IPS DF 6.9 (cell line): ENCODE data around the gene JMJD6.

Source experiments
- DNase-seq: peaks from one replicate; pipeline ENCODE4 v3.0.0-alpha.2; 2013; ENCODE audit warnings: low read depth, low spot score
- H3K27ac ChIP-seq: one replicate; pipeline ENCODE4 v1.5.1; 2013; ENCODE audit warnings: low read length, control low read depth
- H3K27me3 ChIP-seq: 2 replicates; pipeline ENCODE4 v1.6.1; 2013; ENCODE audit warnings: mild to moderate bottlenecking, low read length; ENCODE audit not compliant: control insufficient read depth, insufficient read depth
- H3K36me3 ChIP-seq: 2 replicates; pipeline ENCODE4 v1.6.1; 2013; ENCODE audit warnings: low read length; ENCODE audit not compliant: control insufficient read depth, insufficient read depth
- H3K4me1 ChIP-seq: 2 replicates; pipeline ENCODE4 v1.6.1; 2013; ENCODE audit warnings: low read length; ENCODE audit not compliant: control insufficient read depth, insufficient read depth
- H3K4me3 ChIP-seq: 2 replicates; pipeline ENCODE4 v1.5.1; 2013; ENCODE audit warnings: mild to moderate bottlenecking, low read length
- H3K9me3 ChIP-seq: 2 replicates; pipeline ENCODE4 v1.6.1; 2013; ENCODE audit warnings: low read length, inconsistent platforms; ENCODE audit not compliant: control insufficient read depth, insufficient read depth
- WGBS: extraction: QIAGEN DNeasy Blood & Tissue Kit; methylation state at CpG from one replicate; pipeline ENCODE4 v1.1.7; 2013; ENCODE audit warnings: mixed read lengths, missing lambda C conversion rate; ENCODE audit not compliant: insufficient read length, insufficient coverage; 5-methylcytosine and 5-hydroxymethylcytosine counted together

The JMJD6 gene

GRCh38 chr17:76678330-76678729 lies 48.1 kb downstream of the JMJD6 start:
- no peak for DNase-seq
- no peak overlapping the region for H3K4me3 ChIP-seq
- no peaks in the 10 kb centered on the region for H3K27me3 ChIP-seq
- WGBS = no CpG with 5 or more reads among the region's 12 CpGs
- no peaks in the 10 kb centered on the region for H3K9me3 ChIP-seq
- peaks cover 4% of the 10 kb centered on the region; the same call in 1 of the 2 replicates for H3K4me1 ChIP-seq
- no peaks in the 10 kb centered on the region for H3K36me3 ChIP-seq
- H3K27ac ChIP-seq = no peak overlapping the region

GRCh38 chr17:76677406-76677805 lies 49.0 kb downstream of the JMJD6 start:
- no peak overlapping the region for H3K27ac ChIP-seq
- H3K9me3 ChIP-seq = no peaks in the 10 kb centered on the region
- peaks cover 4% of the 10 kb centered on the region; the same call in 1 of the 2 replicates for H3K4me1 ChIP-seq
- H3K4me3 ChIP-seq = no peak overlapping the region
- DNase-seq = no peak
- no peaks in the 10 kb centered on the region for H3K27me3 ChIP-seq
- no CpG with 5 or more reads among the region's 16 CpGs for whole genome bisulfite sequencing
- H3K36me3 ChIP-seq = no peaks in the 10 kb centered on the region

GRCh38 chr17:76676629-76677028 lies 49.8 kb downstream of the JMJD6 start:
- Histone ChIP-seq H3K9me3 (no peaks in the 10 kb centered on the region), H3K27ac (no peak overlapping the region), H3K27me3 (no peaks in the 10 kb centered on the region), H3K4me1 (peaks cover 3% of the 10 kb centered on the region; the same call in 1 of the 2 replicates), H3K36me3 (no peaks in the 10 kb centered on the region), H3K4me3 (no peak overlapping the region)
- no peak for DNase-seq
- no CpG with 5 or more reads among the region's 6 CpGs for WGBS

- Histone ChIP-seq H3K27me3 (no peaks in the 10 kb centered on the region), H3K27ac (no peak overlapping the region), H3K4me3 (no peak overlapping the region), H3K4me1 (peaks cover 2% of the 10 kb centered on the region; the same call in 1 of the 2 replicates), H3K36me3 (no peaks in the 10 kb centered on the region), H3K9me3 (no peaks in the 10 kb centered on the region)
- no CpG with 5 or more reads among the region's 6 CpGs for WGBS
- DNase-seq = no peak
Observed at GRCh38 chr17:76675648-76676047, 50.8 kb downstream of the JMJD6 start.

GRCh38 chr17:76674600-76674999 lies 51.8 kb downstream of the JMJD6 start:
- no peak for DNase-seq
- WGBS = no CpG with 5 or more reads among the region's 5 CpGs
- H3K27ac ChIP-seq = no peak overlapping the region
- no peaks in the 10 kb centered on the region for H3K27me3 ChIP-seq
- H3K9me3 ChIP-seq = no peaks in the 10 kb centered on the region
- no peaks in the 10 kb centered on the region for H3K36me3 ChIP-seq
- peaks cover 2% of the 10 kb centered on the region; the same call in 1 of the 2 replicates for H3K4me1 ChIP-seq
- no peak overlapping the region for H3K4me3 ChIP-seq

- Histone ChIP-seq H3K27me3 (no peaks in the 10 kb centered on the region), H3K9me3 (no peaks in the 10 kb centered on the region), H3K27ac (no peak overlapping the region), H3K4me3 (no peak overlapping the region), H3K36me3 (no peaks in the 10 kb centered on the region), H3K4me1 (peaks cover 2% of the 10 kb centered on the region; the same call in 1 of the 2 replicates)
- no CpG with 5 or more reads among the region's 5 CpGs for WGBS
- DNase-seq = no peak
Observed at GRCh38 chr17:76673729-76674128, 52.7 kb downstream of the JMJD6 start.

- Histone ChIP-seq H3K4me1 (peaks cover 2% of the 10 kb centered on the region; the same call in 1 of the 2 replicates), H3K4me3 (no peak overlapping the region), H3K27ac (no peak overlapping the region), H3K27me3 (no peaks in the 10 kb centered on the region), H3K9me3 (no peaks in the 10 kb centered on the region), H3K36me3 (no peaks in the 10 kb centered on the region)
- WGBS = no CpG with 5 or more reads among the region's 3 CpGs
- no peak for DNase-seq
Observed at GRCh38 chr17:76672892-76673291, 53.5 kb downstream of the JMJD6 start.

GRCh38 chr17:76672270-76672851 lies 54.0 kb downstream of the JMJD6 start:
- DNase-seq = no peak
- WGBS = no CpG with 5 or more reads among the region's 13 CpGs
- H3K27ac ChIP-seq = no peak overlapping the region
- H3K4me1 ChIP-seq = peaks cover 2% of the 10 kb centered on the region; the same call in 1 of the 2 replicates
- H3K36me3 ChIP-seq = no peaks in the 10 kb centered on the region
- no peaks in the 10 kb centered on the region for H3K9me3 ChIP-seq
- H3K4me3 ChIP-seq = peak overlapping the region; percentile 78; the same call in 1 of the 2 replicates
- no peaks in the 10 kb centered on the region for H3K27me3 ChIP-seq

- no CpG with 5 or more reads among the region's 19 CpGs for WGBS
- H3K27me3 ChIP-seq = no peaks in the 10 kb centered on the region
- no peak overlapping the region for H3K27ac ChIP-seq
- peaks cover 2% of the 10 kb centered on the region; the same call in 1 of the 2 replicates for H3K4me1 ChIP-seq
- peak overlapping the region; percentile 78 for H3K4me3 ChIP-seq
- no peaks in the 10 kb centered on the region for H3K36me3 ChIP-seq
- no peaks in the 10 kb centered on the region for H3K9me3 ChIP-seq
- no peak for DNase-seq
Observed at GRCh38 chr17:76671912-76672262, 54.5 kb downstream of the JMJD6 start.

- peak; percentile 100 for DNase-seq
- H3K27me3 ChIP-seq = no peaks in the 10 kb centered on the region
- no peaks in the 10 kb centered on the region for H3K9me3 ChIP-seq
- H3K4me3 ChIP-seq = peak overlapping the region; percentile 78; the same call in 1 of the 2 replicates
- no peaks in the 10 kb centered on the region for H3K36me3 ChIP-seq
- H3K4me1 ChIP-seq = peaks cover 2% of the 10 kb centered on the region; the same call in 1 of the 2 replicates
- WGBS = no CpG with 5 or more reads among the region's 32 CpGs
- H3K27ac ChIP-seq = no peak overlapping the region
Observed at GRCh38 chr17:76671123-76671911, 55.1 kb downstream of the JMJD6 start.
